Measurements from ENCODE around the gene COL6A1. TPM values are rescaled to one million over a fixed set of nuclear protein-coding genes. Genes with fewer than 3 reads are reported as not detected.

COL6A1 gene
- total RNA-seq, 1 donor from 2014 or later, result 65.5 TPM

DNA sequence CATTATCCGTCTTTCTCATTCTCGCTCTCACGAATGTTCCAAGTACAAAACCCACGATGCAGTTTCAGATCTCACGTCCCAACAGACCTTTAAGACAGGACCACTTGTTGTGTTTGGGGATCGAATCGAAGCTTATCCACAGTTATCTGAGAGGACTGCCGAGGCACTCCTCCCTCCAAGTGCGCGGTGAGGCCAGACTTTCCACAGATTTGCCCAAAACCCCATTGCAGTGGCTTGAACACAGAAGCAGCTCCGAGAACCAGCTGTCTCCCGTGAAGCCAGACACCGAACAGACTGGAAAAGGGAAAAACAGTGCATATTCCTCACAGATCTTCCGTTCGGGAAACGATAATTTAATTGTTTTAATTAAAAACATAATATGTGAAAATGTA is 69.8 kb downstream of the COL6A1 start:
- H3K9me3 Mint-ChIP-seq (ENCODE audit: unreplicated experiment), result no peaks in the 10 kb centered on the region
- H3K36me3 Mint-ChIP-seq (ENCODE audit: low read depth, unreplicated experiment), result peaks cover 4% of the 10 kb centered on the region
- no peak for TF ChIP-seq CTCF (IDR thresholded peaks at IDR 0.05; ENCODE audit: unreplicated experiment)
- DNase-seq (ENCODE audit: low spot score), result no peak
- no peak overlapping the region for H3K4me3 Mint-ChIP-seq (ENCODE audit: unreplicated experiment)
- H3K4me1 Mint-ChIP-seq (ENCODE audit: unreplicated experiment), result peaks cover 4% of the 10 kb centered on the region
- H3K27me3 Mint-ChIP-seq (ENCODE audit: unreplicated experiment), result peaks cover 9% of the 10 kb centered on the region
- no peak overlapping the region for H3K27ac Mint-ChIP-seq (ENCODE audit: unreplicated experiment)

- TF ChIP-seq CTCF (IDR thresholded peaks at IDR 0.05; ENCODE audit: unreplicated experiment), result no peak
- Mint-ChIP-seq H3K27ac (ENCODE audit: unreplicated experiment) (no peak overlapping the region), H3K9me3 (ENCODE audit: unreplicated experiment) (no peaks in the 10 kb centered on the region), H3K36me3 (ENCODE audit: low read depth, unreplicated experiment) (peaks cover 4% of the 10 kb centered on the region), H3K4me1 (ENCODE audit: unreplicated experiment) (peaks cover 4% of the 10 kb centered on the region), H3K27me3 (ENCODE audit: unreplicated experiment) (peaks cover 9% of the 10 kb centered on the region), H3K4me3 (ENCODE audit: unreplicated experiment) (no peak overlapping the region)
- no peak for DNase-seq (ENCODE audit: low spot score)
These were observed 70.5 kb downstream of the COL6A1 start for GRCh38 chr21:46051821-46052675.

DNA sequence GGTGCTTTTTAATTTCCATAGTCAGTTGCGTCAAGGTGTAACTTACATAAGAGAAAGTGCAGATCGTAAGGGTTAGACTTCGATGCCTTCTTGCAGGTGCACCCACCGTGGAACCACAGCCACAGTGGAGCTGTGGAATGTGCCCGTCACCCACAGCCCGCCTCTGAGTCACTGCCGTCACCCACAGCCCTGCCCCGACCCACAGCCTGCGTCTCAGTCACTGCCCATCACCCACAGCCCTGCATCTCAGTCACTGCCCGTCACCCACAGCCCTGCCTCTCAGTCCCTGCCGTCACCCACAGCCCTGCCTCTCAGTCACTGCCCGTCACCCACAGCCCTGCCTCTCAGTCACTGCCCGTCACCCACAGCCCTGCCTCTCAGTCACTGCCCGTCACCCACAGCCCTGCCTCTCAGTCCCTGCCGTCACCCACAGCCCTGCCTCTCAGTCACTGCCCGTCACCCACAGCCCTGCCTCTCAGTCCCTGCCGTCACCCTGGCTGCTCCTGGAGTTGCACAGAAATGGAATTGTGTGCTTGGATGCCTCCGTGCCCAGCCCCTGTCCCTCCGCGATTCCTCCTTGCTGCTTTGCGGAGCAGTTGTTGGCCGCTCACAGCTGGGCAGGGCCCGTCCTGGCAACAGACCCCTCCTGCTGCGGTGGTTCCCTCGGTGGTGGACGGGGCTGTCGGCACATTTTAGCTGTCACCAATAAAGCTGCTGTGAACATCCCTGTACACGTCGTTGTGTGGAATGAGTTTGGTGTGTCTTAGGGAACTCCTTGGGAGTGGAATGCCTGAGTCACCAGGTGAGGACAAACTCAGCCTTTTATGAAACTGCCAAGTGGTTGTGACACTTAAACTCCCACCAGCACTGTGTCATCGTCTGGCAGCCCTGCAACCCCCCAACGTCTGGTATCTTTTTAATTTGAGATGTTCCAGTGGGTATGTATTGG is 71.4 kb downstream of the COL6A1 start:
- no peak overlapping the region for H3K27ac Mint-ChIP-seq (ENCODE audit: unreplicated experiment)
- H3K27me3 Mint-ChIP-seq (ENCODE audit: unreplicated experiment), result peaks cover 9% of the 10 kb centered on the region
- H3K36me3 Mint-ChIP-seq (ENCODE audit: low read depth, unreplicated experiment), result peaks cover 4% of the 10 kb centered on the region
- no peak overlapping the region for H3K4me3 Mint-ChIP-seq (ENCODE audit: unreplicated experiment)
- no peak for DNase-seq (ENCODE audit: low spot score)
- no peak for TF ChIP-seq CTCF (IDR thresholded peaks at IDR 0.05; ENCODE audit: unreplicated experiment)
- peaks cover 4% of the 10 kb centered on the region for H3K4me1 Mint-ChIP-seq (ENCODE audit: unreplicated experiment)
- no peaks in the 10 kb centered on the region for H3K9me3 Mint-ChIP-seq (ENCODE audit: unreplicated experiment)

DNA sequence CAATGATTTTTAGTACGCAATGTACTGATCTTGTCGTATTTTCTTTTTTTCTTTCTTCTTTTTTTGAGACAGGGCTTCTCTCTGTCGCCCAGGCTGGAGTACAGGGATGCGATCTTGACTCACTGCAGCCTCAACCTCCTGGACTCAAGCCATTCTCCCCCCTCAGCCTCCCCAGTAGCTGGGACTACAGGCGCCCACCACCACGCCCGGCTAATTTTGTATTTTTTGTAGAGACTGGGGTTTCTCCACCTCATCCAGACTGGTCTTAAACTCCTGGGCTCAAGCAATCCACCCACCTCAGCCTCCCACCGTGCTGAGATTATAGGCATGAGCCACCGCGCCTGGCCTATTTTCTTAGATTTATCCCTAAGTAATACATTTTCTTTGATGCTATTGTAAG is 72.5 kb downstream of the COL6A1 start:
- Mint-ChIP-seq H3K4me3 (ENCODE audit: unreplicated experiment) (peak overlapping the region; percentile 74), H3K27me3 (ENCODE audit: unreplicated experiment) (peaks cover 16% of the 10 kb centered on the region), H3K4me1 (ENCODE audit: unreplicated experiment) (peaks cover 7% of the 10 kb centered on the region), H3K9me3 (ENCODE audit: unreplicated experiment) (peaks cover 4% of the 10 kb centered on the region), H3K27ac (ENCODE audit: unreplicated experiment) (no peak overlapping the region), H3K36me3 (ENCODE audit: low read depth, unreplicated experiment) (peaks cover 13% of the 10 kb centered on the region)
- TF ChIP-seq CTCF (IDR thresholded peaks at IDR 0.05; ENCODE audit: unreplicated experiment), result no peak
- DNase-seq (ENCODE audit: low spot score), result no peak

All from endothelial cell (in vitro differentiated cells).